ENCODE measurements around the gene GMDS.

The GMDS gene

DNA sequence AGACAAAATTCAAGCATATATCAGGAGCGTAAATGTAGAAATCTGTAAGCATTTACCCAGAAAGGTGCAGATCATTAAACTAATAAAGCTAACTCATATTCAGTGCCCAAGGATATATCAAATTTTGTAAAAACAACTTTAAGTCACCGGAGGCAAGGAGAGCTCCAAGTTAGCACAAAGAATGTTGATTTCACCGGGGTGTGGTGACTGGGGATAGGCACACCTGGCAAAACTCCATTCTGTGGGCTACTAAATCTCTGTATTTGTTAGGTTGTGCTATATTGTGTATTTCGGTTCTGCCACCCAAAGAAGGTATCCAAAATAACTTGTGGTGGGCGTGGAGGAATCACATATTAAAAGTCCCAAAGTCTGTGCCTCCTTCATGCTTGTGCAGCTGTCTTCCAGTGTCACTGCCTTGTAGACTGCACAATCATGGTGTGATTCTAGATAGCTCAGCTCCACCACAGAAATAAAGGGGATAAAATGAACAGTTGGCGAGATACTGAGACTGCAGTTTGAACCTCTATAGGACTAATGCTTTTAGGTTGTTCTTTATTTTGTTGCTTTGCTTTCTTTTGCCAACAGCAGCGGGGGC, 111.6 kb downstream of the GMDS start:
- DNase-seq (ENCODE audit: low read depth), result no peak

DNA sequence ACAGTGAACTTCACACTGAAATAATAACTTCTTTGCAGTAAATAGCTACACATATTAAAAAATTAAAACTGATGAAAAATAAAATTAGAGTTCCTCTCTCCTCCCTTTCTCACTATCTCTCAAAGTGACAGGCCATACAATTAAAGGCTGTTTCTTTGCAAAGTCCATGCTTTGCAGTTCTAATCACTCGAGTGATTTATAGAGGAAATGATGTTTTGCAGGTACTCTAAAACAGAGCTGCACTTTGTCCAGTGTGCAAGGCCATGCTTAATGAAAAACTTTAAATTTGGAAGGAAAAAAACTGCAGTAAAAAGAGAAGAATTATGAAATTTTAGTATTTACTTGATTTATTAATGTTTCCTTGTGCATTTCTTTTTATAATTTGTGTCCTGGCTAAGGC, 112.5 kb downstream of the GMDS start:
- no peak for DNase-seq (ENCODE audit: low read depth)

DNA sequence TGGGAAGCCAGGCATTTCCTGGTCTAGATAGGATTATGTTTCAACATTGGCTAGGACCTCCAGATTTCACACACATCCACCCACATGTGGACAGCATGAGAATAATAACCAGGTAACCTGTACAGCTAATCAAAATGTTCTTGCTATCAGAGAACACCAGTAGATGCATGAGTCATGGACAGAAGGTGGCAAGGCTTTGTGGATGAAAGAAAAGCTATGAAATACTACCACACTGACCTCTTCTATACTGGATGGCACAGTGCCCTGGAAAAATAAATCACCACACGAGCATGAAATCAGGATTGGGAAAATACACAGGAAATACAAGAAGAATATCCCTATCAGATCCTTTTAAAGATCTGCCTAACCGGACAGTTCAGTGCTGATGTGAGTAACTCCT, 113.0 kb downstream of the GMDS start:
- DNase-seq (ENCODE audit: low read depth), result no peak

DNA sequence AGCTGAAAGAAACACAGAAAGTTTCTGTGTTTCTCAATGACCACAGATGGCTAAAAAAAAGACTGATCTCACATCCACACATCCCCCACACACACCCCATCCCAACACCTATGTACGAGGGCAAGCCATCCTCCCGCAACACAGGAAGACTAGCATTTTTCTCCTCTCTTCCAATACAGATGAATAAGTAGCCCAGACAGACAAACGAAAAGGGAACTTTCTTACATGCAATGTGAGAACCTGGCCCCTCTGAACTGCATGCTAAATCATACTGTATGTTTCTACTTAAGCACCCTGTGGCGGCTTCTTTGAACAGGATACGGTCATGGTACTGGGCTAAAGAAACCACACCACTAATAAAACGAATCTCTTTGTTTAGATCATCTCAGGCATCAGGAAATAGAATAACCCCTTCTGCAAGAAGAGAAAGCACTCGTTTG, 116.2 kb downstream of the GMDS start:
- no peak for DNase-seq (ENCODE audit: low read depth)

DNA sequence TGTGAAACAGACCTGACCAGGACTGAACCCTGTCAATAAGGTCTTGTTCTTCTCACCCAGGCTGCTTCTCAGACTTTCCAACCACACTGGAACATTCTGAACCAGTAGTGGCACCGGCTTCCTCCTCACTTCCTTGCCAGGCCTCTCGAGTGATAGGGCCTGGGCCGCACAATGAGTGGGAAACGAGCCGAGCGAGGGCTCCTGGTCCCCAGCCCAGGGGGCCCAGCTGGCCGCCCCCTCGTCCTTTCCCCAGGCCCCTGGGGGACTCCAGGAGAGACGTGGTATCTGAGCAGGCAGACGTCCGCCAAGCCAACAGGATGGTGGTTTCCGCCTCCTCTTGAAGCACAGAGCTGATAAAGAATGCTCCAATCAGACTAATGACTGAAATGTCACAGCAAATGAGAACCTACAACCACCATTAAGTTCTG, 117.9 kb downstream of the GMDS start:
- DNase-seq (ENCODE audit: low read depth), result peak; percentile 43

DNA sequence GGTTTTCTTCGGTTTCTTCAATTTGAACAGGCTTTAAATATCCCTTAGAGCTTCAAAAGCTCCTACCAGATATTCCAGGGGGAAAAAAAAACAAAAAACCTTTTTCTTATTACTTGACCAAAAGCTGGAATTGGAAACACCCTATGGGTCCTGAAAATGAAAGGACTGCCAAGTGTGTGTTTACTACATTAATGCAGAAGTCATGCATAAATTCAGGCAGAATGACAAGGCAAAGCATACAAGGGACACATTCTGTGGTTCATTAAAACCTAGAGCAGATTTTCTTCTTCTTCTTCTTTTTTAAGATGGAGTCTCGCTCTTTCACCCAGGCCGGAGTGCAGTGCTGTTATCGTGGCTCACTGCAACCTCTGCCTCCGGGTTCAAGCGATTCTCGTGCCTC, 119.1 kb downstream of the GMDS start:
- no peak for DNase-seq (ENCODE audit: low read depth)

DNA sequence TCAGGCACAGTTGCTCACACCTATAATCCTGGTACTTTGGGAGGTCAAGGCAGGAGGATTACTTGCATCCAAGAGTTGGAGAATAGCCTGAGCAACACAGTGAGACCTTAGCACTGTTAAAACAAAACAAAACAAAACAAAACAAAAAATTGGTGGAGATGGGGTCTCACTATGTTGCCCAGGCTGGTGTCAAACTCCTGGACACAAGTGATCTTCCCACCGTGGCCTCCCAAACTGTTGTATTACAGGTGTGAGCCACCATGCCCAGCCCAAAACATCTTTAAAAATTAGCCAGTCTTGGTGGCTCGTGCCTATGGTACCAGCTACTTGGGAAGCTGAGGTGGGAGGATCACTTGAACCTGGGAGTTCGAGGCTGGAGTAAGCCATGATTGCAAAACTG, 120.2 kb downstream of the GMDS start:
- no peak for DNase-seq (ENCODE audit: low read depth)

DNA sequence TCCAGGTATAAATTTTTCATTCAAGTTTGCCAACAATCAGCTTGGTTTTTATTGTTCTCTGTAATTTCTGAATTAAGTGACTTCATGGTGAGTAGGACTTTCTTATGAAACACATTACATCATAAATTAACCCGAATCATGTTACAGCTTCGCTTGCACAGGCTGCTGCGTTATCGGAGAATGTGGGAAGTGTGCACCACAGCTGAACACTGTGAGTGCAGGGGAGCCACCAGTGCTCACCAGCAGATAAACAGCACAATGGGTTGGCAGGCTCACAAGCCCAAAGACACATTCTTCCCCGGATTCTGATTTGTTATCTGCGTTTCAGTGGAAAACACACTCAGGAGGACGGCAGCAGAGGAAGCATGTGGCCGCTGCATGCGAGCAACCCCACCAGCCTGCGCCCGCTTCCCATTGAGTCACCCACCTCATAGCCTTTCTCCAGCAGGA, 121.1 kb downstream of the GMDS start:
- DNase-seq (ENCODE audit: low read depth), result no peak

DNA sequence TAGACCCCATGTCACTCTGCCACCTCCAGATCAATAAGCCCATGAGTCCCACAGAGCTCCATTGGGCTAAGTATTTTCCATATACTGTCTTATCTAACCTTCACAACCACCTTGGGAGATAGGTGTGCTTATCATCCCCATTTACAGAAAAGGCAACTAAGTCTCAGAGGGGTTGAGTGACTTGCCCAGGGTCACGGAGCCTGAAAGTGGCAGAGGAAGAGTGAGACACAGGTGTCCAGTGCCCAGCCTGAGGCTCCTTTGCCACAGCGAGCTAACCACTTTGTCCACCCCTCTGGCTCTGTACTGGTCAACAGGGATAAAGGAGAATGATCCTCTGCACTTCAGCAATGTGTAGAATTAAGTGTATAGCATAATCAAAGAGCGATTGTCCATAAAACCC, 124.5 kb downstream of the GMDS start:
- no peak for DNase-seq (ENCODE audit: low read depth)

DNA sequence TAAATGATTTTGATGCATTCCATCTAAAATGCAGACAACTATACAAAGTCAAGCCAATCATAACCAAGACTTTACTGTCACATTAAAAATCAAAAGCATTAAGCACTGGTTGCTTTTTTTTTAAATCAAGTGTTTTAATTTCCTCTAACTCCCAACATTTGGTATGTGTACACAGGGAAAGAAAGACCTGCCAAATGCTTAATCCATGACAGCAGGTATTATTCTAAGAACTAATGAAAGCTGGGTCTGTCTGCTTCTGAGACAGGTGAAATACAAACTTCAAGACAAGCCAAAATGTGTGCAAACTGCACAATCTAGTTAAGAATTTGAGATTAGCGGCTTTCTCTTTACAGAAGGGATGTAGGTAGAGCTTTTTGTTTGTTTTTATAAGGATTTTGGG, 126.1 kb downstream of the GMDS start:
- no peak for DNase-seq (ENCODE audit: low read depth)

DNA sequence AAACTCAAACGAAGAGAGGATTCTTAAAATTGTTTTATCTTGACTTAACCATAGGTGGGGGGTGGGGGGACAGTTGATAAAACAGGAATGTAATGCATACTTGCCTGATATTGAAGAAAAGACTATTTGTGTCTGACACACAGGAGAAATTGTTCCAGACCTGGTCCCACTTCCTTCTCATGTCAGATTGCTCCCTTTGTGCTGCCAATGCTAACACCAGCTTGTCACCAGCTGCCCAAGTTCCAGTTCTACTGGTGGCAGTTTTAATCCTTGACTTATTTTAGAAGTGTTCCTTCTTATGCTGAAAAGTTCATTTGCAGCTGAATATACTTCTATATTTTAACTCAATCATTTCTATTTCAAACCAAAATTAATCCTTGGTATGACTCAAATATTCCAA, 127.3 kb downstream of the GMDS start:
- DNase-seq (ENCODE audit: low read depth), result no peak

DNA sequence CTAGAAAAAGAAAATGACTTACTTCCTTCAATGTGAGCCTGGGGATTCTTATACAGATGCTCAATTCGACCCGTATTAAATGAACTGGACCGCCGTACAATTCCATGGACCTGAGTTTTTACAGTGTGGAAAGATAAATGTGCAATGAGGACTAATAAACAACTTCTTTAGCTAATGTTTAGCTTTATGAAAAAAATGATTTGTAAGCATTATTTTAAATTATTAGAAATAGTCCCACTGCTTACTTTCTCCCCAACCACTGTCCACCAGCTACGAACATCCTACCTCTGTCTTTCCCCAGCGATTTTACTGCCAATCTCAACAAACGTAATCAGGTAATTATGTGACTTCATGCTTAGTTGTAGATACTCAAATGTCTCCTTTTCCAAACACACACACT, 128.0 kb downstream of the GMDS start:
- DNase-seq (ENCODE audit: low read depth), result no peak

DNA sequence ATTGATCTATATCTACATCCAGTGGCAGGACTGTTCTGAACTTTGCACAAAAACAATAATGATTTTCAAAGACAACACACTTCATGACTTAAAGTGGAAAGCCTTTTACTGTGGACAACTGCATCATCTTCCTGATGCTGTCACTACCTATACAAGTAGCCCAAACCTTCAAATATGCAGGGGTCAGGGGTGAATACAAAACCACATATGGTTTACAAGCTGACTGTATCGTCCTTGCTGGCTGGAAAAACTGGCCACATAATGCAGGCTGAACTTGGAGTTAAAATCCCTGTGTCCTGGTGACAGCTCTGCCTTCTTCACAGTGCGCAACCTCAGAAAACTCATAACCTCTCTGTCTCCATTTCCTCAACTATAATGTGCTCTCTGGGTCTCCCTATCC, 128.9 kb downstream of the GMDS start:
- DNase-seq (ENCODE audit: low read depth), result no peak

DNA sequence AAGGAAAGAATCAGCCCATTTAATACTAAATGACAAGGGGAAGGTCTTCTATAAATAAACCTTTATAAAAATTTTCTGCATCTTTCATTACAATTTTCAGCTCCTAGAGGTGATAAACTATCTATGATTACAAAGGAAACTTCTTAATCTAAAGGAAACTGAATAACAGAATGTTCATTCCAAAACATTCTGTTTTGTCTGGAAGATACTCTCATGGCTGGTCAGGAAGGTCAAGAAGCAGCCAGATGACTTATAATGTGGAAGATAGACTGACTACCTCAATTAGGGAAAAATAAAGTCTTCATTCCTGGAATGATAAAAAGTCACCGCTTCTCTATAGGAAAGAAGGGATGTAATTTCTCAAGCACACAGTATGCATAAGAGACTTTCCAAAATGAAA, 131.3 kb downstream of the GMDS start:
- DNase-seq (ENCODE audit: low read depth), result no peak

DNA sequence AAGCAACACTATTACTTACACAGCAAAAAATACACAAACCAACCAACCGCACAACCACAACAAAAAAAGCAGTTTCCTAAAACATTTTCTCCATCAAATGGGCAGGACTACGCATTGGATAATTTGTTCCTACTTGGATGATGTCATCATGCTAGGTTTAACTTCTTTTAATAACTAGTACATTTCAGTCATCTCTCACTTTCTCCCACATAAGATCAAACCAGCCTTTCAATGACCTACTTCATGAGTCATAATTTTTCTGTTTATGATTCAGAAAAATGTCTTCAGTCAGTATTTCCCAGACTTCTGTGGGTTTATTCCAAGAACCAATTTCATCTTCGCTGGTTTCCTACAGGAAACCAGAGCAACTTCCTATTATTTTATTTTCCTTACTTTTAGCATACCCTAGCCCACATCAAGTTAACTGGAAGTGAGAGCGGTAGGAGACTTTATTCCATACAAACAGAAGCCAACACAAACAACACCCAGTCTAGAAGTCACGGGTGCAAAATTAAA, 134.2 kb downstream of the GMDS start:
- DNase-seq (ENCODE audit: low read depth), result peak; percentile 11

DNA sequence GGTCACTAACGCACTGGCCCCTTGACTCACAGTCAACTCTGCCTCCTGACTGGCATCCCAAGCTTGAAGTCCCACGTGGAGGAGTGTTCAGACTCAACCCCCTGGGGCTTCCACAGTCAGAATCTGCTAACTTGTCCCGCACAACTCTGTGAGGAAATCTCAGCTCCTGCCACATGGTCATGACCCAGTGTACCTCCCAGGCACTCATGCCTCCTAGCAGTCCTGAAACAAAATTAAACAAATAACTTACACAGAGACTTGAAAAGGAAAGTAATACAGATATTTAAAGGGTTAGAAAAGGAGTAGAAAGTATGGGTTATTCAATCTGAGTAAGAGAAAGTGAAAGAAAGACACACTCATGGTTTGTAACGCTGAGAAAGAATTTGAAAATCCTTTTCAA, 134.9 kb downstream of the GMDS start:
- no peak for DNase-seq (ENCODE audit: low read depth)

DNA sequence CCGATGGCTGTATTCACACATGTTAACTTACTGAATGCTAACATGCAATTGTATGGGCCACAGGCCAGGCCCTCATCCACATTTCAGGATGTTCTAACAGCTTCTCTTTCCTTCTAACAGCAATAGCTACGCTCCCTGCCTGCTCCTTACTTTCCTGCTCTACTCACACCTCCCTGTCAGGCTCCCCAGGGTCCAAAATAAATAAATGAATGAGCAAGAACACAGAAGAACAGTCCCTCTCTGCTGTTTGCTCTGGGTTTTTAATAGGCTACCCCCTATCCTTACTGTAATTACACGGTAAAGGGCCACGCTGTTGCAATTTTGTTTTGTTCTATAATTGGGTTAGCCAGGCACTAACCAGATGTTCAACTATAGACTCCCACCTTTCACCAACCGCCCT, 135.6 kb downstream of the GMDS start:
- no peak for DNase-seq (ENCODE audit: low read depth)

DNA sequence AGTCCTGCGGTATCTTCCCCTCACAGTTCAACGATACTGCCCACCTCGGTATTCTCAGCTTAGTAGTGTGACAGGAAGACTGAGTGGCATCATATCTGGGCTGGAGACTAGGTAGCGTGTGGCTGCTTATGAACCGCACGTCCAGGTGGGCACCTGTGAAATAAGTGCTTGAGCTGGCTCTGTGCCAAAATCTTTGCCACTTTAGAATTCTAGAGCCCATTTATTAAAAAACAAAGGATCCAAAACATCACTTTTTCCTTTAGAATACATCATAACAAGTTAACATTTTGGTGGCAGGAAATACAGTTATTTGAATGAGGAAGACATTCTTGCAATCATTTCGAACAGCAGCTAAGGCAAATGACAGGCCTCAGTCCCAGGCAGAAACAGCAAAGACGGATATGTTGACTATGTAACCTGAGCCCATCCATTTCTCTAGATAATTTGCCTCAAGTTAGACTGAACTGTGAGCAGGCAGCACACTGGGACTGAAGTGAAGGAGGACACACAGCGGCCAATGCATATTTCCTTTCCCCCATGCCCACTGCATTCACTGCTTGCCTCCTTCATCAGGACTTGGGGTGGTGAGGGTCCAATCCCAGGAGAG, 136.6 kb downstream of the GMDS start:
- no peak for DNase-seq (ENCODE audit: low read depth)

DNA sequence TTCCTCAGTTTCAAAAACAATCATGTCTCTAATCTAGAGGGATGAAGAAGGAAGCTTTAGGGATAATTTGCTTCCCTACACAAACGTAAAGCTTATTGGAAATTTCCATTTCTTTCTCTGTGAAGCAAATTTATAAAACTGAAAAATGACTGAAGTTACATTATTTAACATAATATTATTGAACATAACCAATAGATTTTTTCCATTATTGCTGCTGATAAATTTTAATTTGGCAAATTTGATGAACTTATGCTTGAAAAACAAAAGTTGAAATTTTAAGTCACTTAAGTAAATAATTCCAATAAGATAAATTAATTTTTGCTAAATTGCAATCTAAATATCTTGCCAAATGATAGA, 140.9 kb downstream of the GMDS start:
- DNase-seq (ENCODE audit: low read depth), result no peak

DNA sequence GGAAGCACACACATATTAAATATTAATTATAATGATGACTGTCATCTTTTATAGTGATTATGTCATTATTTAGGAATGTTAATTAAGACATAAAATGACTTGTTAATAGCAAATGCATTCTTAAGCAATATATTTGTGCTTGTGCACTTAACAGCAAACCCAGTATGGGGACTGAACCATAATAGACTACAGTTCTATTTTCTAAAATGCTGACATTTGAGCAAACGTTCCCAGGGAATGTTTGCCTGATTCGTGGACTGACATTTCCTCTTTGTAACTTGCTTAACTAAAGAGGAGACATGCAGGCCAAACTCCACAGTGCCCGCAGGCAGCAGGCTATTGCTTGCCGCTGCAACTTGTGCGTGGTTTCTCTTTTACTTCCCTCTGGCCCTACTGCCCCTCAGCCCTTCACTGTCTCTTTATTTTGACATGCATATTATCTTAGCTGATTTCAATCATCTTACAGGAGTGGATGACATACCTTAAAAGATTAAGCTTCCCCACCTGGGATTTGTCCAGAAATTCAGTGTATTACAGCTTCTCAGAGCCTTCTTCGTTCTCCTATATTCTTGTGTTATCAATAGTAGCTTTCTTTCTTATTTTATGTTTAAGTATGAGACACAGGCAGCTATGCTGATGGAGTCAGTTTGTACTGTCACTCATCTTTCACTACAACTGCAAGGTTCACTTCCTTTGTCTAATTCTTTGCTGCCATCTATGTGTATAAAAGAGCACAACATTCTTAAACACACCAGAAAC, 141.5 kb downstream of the GMDS start:
- DNase-seq (ENCODE audit: low read depth), result no peak

DNA sequence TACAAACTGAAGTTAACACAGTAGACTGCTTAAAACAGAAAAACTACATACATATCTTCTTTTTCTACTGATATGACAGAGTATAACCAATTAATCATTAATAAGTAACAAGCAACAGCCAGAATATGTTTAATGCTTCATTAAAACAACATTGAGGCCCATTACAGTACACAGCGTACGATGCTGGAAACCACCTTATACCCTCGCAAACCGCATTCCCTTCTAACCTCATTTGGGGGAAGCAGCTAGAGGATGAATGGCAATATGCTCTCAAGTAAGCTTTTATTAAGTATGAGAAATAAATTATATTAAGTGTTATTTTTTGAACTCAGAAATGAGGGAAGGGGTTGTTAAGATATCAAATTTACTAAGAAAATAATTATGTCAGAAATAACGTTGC, 142.4 kb downstream of the GMDS start:
- no peak for DNase-seq (ENCODE audit: low read depth)

DNA sequence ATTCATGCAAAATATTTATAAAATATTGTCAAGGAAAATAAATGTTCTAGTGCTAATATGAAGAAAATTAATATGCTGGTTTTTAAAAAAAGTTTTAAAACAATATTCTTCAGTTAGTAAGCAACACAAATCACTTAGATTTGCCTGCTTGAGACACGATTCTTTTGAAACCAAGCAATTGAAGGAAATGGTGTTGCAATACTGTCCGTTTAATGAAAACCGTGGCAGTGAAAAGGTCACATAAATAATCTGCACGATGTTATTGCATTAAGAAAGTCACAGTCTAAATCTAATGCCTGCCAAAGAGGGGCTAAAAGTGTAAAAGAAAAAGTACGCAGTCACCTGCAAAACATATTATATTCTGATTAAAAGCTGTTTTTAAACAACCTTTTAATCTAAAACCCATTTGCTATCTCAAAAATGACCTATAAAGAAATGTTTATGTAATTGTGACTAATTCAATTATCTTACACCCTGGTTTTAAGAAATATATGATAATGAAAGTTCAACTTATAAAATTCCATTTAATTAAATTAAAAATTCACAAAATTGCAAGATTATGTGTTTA, 143.0 kb downstream of the GMDS start:
- DNase-seq (ENCODE audit: low read depth), result no peak

DNA sequence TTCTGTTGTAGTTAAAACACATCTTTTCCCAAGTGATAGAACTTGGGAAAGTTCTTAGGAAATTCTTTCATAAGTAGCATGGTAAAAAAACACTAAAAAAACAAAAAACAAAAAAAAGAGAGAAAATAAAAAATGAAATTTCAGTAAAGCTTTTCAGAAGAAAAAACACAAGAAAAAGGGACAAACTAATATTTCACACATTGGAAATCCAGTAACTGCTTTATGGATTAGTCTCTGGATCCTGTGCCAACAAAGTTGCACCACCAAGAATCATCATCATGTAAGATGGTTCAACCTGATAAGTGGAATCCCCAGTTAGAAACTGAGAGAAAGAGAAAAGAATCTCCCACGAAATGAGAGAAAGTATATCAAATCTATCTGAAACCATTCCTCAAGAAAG, 144.2 kb downstream of the GMDS start:
- DNase-seq (ENCODE audit: low read depth), result no peak

All from stimulated activated CD4-positive, alpha-beta T cell treated with anti-CD3 and anti-CD28 coated beads, Interleukin-2, amount 100 ng/mL, for 4 hours (primary cell).